HCT116 (cell line): ENCODE measurements around the gene EPS8L2. TPM values are rescaled to one million over a fixed set of nuclear protein-coding genes. Genes with fewer than 3 reads are reported as not detected.

Experiments
- ATAC-seq: fragments of 200-7000 bp; cut with Tn5 transposase; 2 replicates; pipeline ENCODE4 v1.9.1; 2020; ENCODE audit warnings: mild to moderate bottlenecking, moderate library complexity
- BruUV-seq: library from RNA; stranded (reverse); fragments of 400-500 nt; replicated peaks from 2 replicates; lab custom pipeline; 2021; lab: Mats Ljungman, UMichigan
- CTCF ChIA-PET: fragments of 300-600 bp; sonication (Branson Sonifier 250); formaldehyde crosslinking; loops from one replicate; lab custom pipeline; 2021; ENCODE audit warnings: antibody characterized with exemption; lab: Charles Lee
- POLR2A ChIA-PET: fragments of 300-600, 350-600 bp; sonication (Branson Sonifier 250); formaldehyde crosslinking; loops from one replicate; lab custom pipeline; 2021; ENCODE audit warnings: antibody characterized with exemption; lab: Charles Lee
- RAD21 ChIA-PET, 2 experiments: fragments of 300-600 bp; sonication (Branson Sonifier 250); formaldehyde crosslinking; loops; one replicate each; lab custom pipeline; 2023; ENCODE audit warnings: low total read pairs in 2 of 2; ENCODE audit not compliant: uncharacterized antibody in 2 of 2, unreplicated experiment in 2 of 2, low non-redundant PET in 1 of 2; lab: Charles Lee
- DNase-seq: peaks from one replicate; pipeline ENCODE4 v3.0.0-alpha.2; 2010; ENCODE audit warnings: low read depth, low spot score
- H2AFZ ChIP-seq: fragments of 200-600 bp; shearing (Covaris generic), sonication (generic); 2 replicates; pipeline ENCODE4 v1.6.1; 2017; ENCODE audit warnings: low read depth, mixed run types, mixed read lengths, antibody characterized with exemption, low read length; ENCODE audit not compliant: poor library complexity, severe bottlenecking
- H3K27ac ChIP-seq: 2 replicates; pipeline ENCODE4 v1.5.1; 2012; ENCODE audit warnings: low read depth, low read length
- H3K27me3 ChIP-seq: fragments of 200-600 bp; sonication (generic); 2 replicates; pipeline ENCODE4 v1.6.1; 2016; ENCODE audit warnings: mixed run types, low read length, mixed read lengths; ENCODE audit not compliant: insufficient read depth
- H3K36me3 ChIP-seq, 2 experiments: fragments of 200-500 bp in 1 of 2; fragments of 200-600 bp in 1 of 2; sonication (Bioruptor generic) in 1 of 2; sonication (generic) in 1 of 2; 2 replicates each; pipeline versions ENCODE4 v1.5.1 to v1.6.1; 2014 to 2016; ENCODE audit warnings: low read length in 2 of 2, inconsistent platforms in 1 of 2, mixed read lengths in 1 of 2, mixed run types in 1 of 2; ENCODE audit not compliant: insufficient read depth in 2 of 2, control insufficient read depth in 1 of 2
- H3K4me1 ChIP-seq, 2 experiments: fragments of 200-600 bp in 1 of 2; sonication (generic) in 1 of 2; 2 replicates each; pipeline versions ENCODE4 v1.5.1 to v1.6.1; 2012 to 2017; ENCODE audit warnings: low read length in 2 of 2, inconsistent platforms in 1 of 2, mild to moderate bottlenecking in 1 of 2, mixed read lengths in 1 of 2, mixed run types in 1 of 2, moderate library complexity in 1 of 2; ENCODE audit not compliant: insufficient read depth in 2 of 2, control insufficient read depth in 1 of 2
- H3K4me2 ChIP-seq: fragments of 200-600 bp; sonication (generic); 2 replicates; pipeline ENCODE4 v1.6.1; 2017; ENCODE audit warnings: mixed run types, low read length, mixed read lengths
- H3K4me3 ChIP-seq, 2 experiments: fragments of 200-600 bp in 1 of 2; sonication (generic) in 1 of 2; replicated peaks in 1 of 2; 2 replicates each; pipeline ENCODE4 v1.5.1; 2011 to 2016; ENCODE audit warnings: low read length in 2 of 2, control low read depth in 1 of 2, low read depth in 1 of 2, mild to moderate bottlenecking in 1 of 2, mixed read lengths in 1 of 2, mixed run types in 1 of 2
- H3K79me2 ChIP-seq: fragments of 200-600 bp; sonication (generic); 2 replicates; pipeline ENCODE4 v1.6.1; 2017; ENCODE audit warnings: mild to moderate bottlenecking, mixed run types, low read length, moderate library complexity, mixed read lengths; ENCODE audit not compliant: insufficient read depth
- H3K9ac ChIP-seq: fragments of 200-600 bp; sonication (generic); 2 replicates; pipeline ENCODE4 v1.6.1; 2016; ENCODE audit warnings: low read length, mixed read lengths
- H3K9me2 ChIP-seq: fragments of 200-600 bp; sonication (generic), shearing (Covaris generic); 2 replicates; pipeline ENCODE4 v1.6.1; 2017; ENCODE audit warnings: mixed run types, mild to moderate bottlenecking, moderate library complexity; ENCODE audit not compliant: insufficient read depth
- H3K9me3 ChIP-seq, 2 experiments: fragments of 200-500 bp in 1 of 2; fragments of 200-600 bp in 1 of 2; sonication (Bioruptor generic) in 1 of 2; sonication (generic) in 1 of 2; 2 replicates each; pipeline ENCODE4 v1.6.1; 2014 to 2017; ENCODE audit warnings: low read length in 2 of 2, mixed read lengths in 2 of 2, inconsistent platforms in 1 of 2, low read depth in 1 of 2, mild to moderate bottlenecking in 1 of 2, mixed run types in 1 of 2, moderate library complexity in 1 of 2; ENCODE audit not compliant: control insufficient read depth in 1 of 2, insufficient read depth in 1 of 2
- H4K20me1 ChIP-seq: fragments of 200-600 bp; sonication (generic), shearing (Covaris generic); 2 replicates; pipeline ENCODE4 v1.6.1; 2017; ENCODE audit warnings: mixed run types, mild to moderate bottlenecking, moderate library complexity; ENCODE audit not compliant: insufficient read depth
- ATF3 ChIP-seq: IDR thresholded peaks from 2 replicates; pipeline ENCODE4 v1.6.1; 2012
- CEBPB ChIP-seq: IDR thresholded peaks from 2 replicates; pipeline ENCODE4 v1.6.1; 2012; ENCODE audit warnings: low read depth
- EGR1 ChIP-seq: IDR thresholded peaks from 2 replicates; pipeline ENCODE4 v1.6.1; 2012; ENCODE audit warnings: low read depth
- ELF1 ChIP-seq: IDR thresholded peaks from 2 replicates; pipeline ENCODE4 v1.6.1; 2012; ENCODE audit warnings: low read depth, borderline replicate concordance
- EZH2 ChIP-seq: fragments of 200-600 bp; sonication (generic); IDR thresholded peaks from 2 replicates; pipeline ENCODE4 v1.6.1; 2017; ENCODE audit warnings: antibody characterized with exemption, mixed run types
- POLR2A ChIP-seq: IDR thresholded peaks from 2 replicates; pipeline ENCODE4 v1.7.0; 2011; ENCODE audit warnings: borderline replicate concordance; ENCODE audit not compliant: insufficient read depth, insufficient read length; ENCODE audit errors: extremely low read depth
- POLR2AphosphoS5 ChIP-seq: IDR thresholded peaks from 2 replicates; pipeline ENCODE4 v1.6.1; 2011; ENCODE audit warnings: mild to moderate bottlenecking, low read depth, low read length, moderate library complexity
- YY1 ChIP-seq: IDR thresholded peaks from 2 replicates; pipeline ENCODE4 v1.6.1; 2011; ENCODE audit warnings: low read length, low read depth, moderate library complexity, mild to moderate bottlenecking; ENCODE audit not compliant: insufficient replicate concordance; ENCODE audit errors: extremely low read depth
- ZFX ChIP-seq: fragments of 450-650 bp; IDR thresholded peaks from 2 replicates; pipeline ENCODE4 v1.6.1; 2017
- intact Hi-C: fragments of 100-400 bp; cut with micrococcal nuclease; formaldehyde crosslinking; loops from 2 replicates; pipeline ENCODE4 v1.10.0; 2022
- total RNA-seq: library from RNA; stranded (reverse); gene quantifications from one replicate; pipeline ENCODE4 v1.2.1, GENCODE V29; 2021; ENCODE audit not compliant: unreplicated experiment
- TF ChIP-seq, protein P1 (sequence below): IDR thresholded peaks from 2 replicates; pipeline ENCODE4 v1.6.1; 2012
- TF ChIP-seq, protein P2 (sequence below): IDR thresholded peaks from 2 replicates; pipeline ENCODE4 v1.6.1; 2011; ENCODE audit warnings: mild to moderate bottlenecking, low read length, moderate library complexity; ENCODE audit not compliant: insufficient replicate concordance; ENCODE audit errors: extremely low read depth

EPS8L2 gene
- total RNA-seq, 1 experiment from 2014 or later = 157 TPM

DNA sequence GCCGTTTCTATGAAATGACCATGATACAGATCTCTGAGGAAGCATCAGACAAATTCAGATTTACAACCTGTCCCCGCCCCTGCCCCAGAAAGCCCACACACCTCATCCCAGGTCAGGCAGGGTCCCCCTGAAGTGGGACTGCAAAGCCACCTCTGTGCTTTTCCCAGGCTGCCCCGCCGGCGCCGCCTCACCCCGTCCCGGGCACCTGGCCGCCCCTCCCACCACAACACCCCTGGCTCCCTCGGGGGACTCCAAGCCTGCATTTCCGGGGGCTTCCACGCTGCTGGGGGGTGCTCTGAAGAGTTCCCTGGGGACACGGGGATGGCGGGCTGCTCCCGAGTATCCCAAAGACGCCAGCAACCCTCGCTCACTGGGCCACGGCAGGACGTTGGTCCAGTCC, 45.8 kb upstream of the EPS8L2 start:
- DNase-seq (no peak), ATAC-seq (no peak)
- no peaks in the 10 kb centered on the region for H4K20me1 ChIP-seq
- intact Hi-C loops = no loop called here
- H3K4me2 ChIP-seq = no peak overlapping the region
- peaks cover 0 to 2% of the 10 kb centered on the region in 2 experiments; a peak in 1 of 4 replicates for H3K36me3 ChIP-seq
- no peaks in the 10 kb centered on the region for H3K4me1 ChIP-seq
- ChIA-PET POLR2A (no interaction called here), RAD21 (no interaction called here), CTCF (no interaction called here)
- H3K9me2 ChIP-seq = no peaks in the 10 kb centered on the region
- no peaks in the 10 kb centered on the region for H3K9me3 ChIP-seq
- no TSS peak for BruUV-seq
- peaks cover 3% of the 10 kb centered on the region; the same call in 1 of the 2 replicates for H3K79me2 ChIP-seq
- no peaks in the 10 kb centered on the region for H3K27me3 ChIP-seq
- H3K9ac ChIP-seq = no peak overlapping the region
- H2AFZ ChIP-seq = no peak overlapping the region
- TF ChIP-seq, protein P1, sequence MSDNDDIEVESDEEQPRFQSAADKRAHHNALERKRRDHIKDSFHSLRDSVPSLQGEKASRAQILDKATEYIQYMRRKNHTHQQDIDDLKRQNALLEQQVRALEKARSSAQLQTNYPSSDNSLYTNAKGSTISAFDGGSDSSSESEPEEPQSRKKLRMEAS = no peak
- TF ChIP-seq EGR1 (no peak), POLR2AphosphoS5 (no peak), ELF1 (no peak), POLR2A (no peak), YY1 (no peak), ATF3 (no peak), ZFX (no peak), EZH2 (no peak), CEBPB (no peak)
- TF ChIP-seq, protein P2, sequence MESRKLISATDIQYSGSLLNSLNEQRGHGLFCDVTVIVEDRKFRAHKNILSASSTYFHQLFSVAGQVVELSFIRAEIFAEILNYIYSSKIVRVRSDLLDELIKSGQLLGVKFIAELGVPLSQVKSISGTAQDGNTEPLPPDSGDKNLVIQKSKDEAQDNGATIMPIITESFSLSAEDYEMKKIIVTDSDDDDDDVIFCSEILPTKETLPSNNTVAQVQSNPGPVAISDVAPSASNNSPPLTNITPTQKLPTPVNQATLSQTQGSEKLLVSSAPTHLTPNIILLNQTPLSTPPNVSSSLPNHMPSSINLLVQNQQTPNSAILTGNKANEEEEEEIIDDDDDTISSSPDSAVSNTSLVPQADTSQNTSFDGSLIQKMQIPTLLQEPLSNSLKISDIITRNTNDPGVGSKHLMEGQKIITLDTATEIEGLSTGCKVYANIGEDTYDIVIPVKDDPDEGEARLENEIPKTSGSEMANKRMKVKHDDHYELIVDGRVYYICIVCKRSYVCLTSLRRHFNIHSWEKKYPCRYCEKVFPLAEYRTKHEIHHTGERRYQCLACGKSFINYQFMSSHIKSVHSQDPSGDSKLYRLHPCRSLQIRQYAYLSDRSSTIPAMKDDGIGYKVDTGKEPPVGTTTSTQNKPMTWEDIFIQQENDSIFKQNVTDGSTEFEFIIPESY = no peak
- no peak overlapping the region for H3K27ac ChIP-seq
- H3K4me3 ChIP-seq = no peak overlapping the region
